ENCODE results near the gene GALNT1. TPM values are rescaled to one million over a fixed set of nuclear protein-coding genes. Genes with fewer than 3 reads are reported as not detected.

GALNT1 gene
- polyA plus RNA-seq, 1 donor (not counting 4 experiments of a cell fraction or from before 2014, with no cell fraction given) = 69.4 TPM

GRCh38 chr18:35610089-35610488, 28.5 kb downstream of the GALNT1 start:
- no peak overlapping the region for H2AFZ ChIP-seq (ENCODE audit: control insufficient read depth, low read length)
- no peak for DNase-seq (ENCODE audit: low read depth, low spot score)
- peak; percentile 5 for FAIRE-seq
- H3K9ac ChIP-seq (ENCODE audit: control insufficient read depth, extremely low read depth, insufficient read depth, low read length) = no peak overlapping the region
- dilution Hi-C loops (cut with MboI; ENCODE audit: extremely low pct_ligation_motif_present, low sequenced_read_pairs) = no loop called here
- peaks cover 7% of the 10 kb centered on the region for H3K4me1 ChIP-seq (ENCODE audit: control insufficient read depth, extremely low read depth, insufficient read depth, low read length)
- H3K27me3 ChIP-seq (ENCODE audit: control insufficient read depth, extremely low read depth, insufficient read depth, low read length) = no peaks in the 10 kb centered on the region
- no peaks in the 10 kb centered on the region for H4K20me1 ChIP-seq (ENCODE audit: control insufficient read depth, extremely low read depth, insufficient read depth, low read length)
- H3K9me3 ChIP-seq (ENCODE audit: control insufficient read depth, low read depth, low read length) = no peaks in the 10 kb centered on the region
- no peak overlapping the region for H3K4me2 ChIP-seq (ENCODE audit: control insufficient read depth, extremely low read depth, insufficient read depth, low read depth, low read length)
- H3K79me2 ChIP-seq (ENCODE audit: control insufficient read depth, insufficient read depth, low read length) = peaks cover 28% of the 10 kb centered on the region
- no peak for TF ChIP-seq CTCF (optimal IDR thresholded peaks at IDR 0.05 in 1 of 3, IDR thresholded peaks at IDR 0.05 in 1 of 3, conservative IDR thresholded peaks at IDR 0.05 in 1 of 3; ENCODE audit: extremely low read depth in 1 of 3, insufficient read depth in 2 of 3, low read length in 3 of 3)
- no peak for TF ChIP-seq EZH2 (IDR thresholded peaks at IDR 0.05; ENCODE audit: low read length)
- H3K36me3 ChIP-seq (ENCODE audit: control insufficient read depth in 2 of 2, extremely low read depth in 1 of 2, insufficient read depth in 2 of 2, low read length in 2 of 2) = no peaks in the 10 kb centered on the region
- H3K9me1 ChIP-seq (ENCODE audit: control insufficient read depth, extremely low read depth, insufficient read depth, low read length) = no peaks in the 10 kb centered on the region
- H3K4me3 ChIP-seq (ENCODE audit: control insufficient read depth in 2 of 3, extremely low read depth in 1 of 3, insufficient read depth in 2 of 3, low read depth in 1 of 3, low read length in 3 of 3) = no peak overlapping the region
- no peak overlapping the region for H3K27ac ChIP-seq (ENCODE audit: control insufficient read depth, insufficient read depth, low read length)

GRCh38 chr18:35610724-35611123, 29.2 kb downstream of the GALNT1 start:
- Histone ChIP-seq H3K79me2 (ENCODE audit: control insufficient read depth, insufficient read depth, low read length) (peaks cover 28% of the 10 kb centered on the region), H2AFZ (ENCODE audit: control insufficient read depth, low read length) (no peak overlapping the region), H3K36me3 (ENCODE audit: control insufficient read depth in 2 of 2, extremely low read depth in 1 of 2, insufficient read depth in 2 of 2, low read length in 2 of 2) (no peaks in the 10 kb centered on the region), H4K20me1 (ENCODE audit: control insufficient read depth, extremely low read depth, insufficient read depth, low read length) (no peaks in the 10 kb centered on the region), H3K4me3 (ENCODE audit: control insufficient read depth in 2 of 3, extremely low read depth in 1 of 3, insufficient read depth in 2 of 3, low read depth in 1 of 3, low read length in 3 of 3) (no peak overlapping the region), H3K9me3 (ENCODE audit: control insufficient read depth, low read depth, low read length) (no peaks in the 10 kb centered on the region), H3K4me2 (ENCODE audit: control insufficient read depth, extremely low read depth, insufficient read depth, low read depth, low read length) (no peak overlapping the region), H3K27ac (ENCODE audit: control insufficient read depth, insufficient read depth, low read length) (no peak overlapping the region), H3K4me1 (ENCODE audit: control insufficient read depth, extremely low read depth, insufficient read depth, low read length) (peaks cover 5% of the 10 kb centered on the region), H3K9ac (ENCODE audit: control insufficient read depth, extremely low read depth, insufficient read depth, low read length) (no peak overlapping the region), H3K27me3 (ENCODE audit: control insufficient read depth, extremely low read depth, insufficient read depth, low read length) (no peaks in the 10 kb centered on the region), H3K9me1 (ENCODE audit: control insufficient read depth, extremely low read depth, insufficient read depth, low read length) (no peaks in the 10 kb centered on the region)
- dilution Hi-C loops (cut with MboI; ENCODE audit: extremely low pct_ligation_motif_present, low sequenced_read_pairs) = no loop called here
- FAIRE-seq (no peak), DNase-seq (ENCODE audit: low read depth, low spot score) (no peak)
- TF ChIP-seq CTCF (optimal IDR thresholded peaks at IDR 0.05 in 1 of 3, IDR thresholded peaks at IDR 0.05 in 1 of 3, conservative IDR thresholded peaks at IDR 0.05 in 1 of 3; ENCODE audit: extremely low read depth in 1 of 3, insufficient read depth in 2 of 3, low read length in 3 of 3) (no peak), EZH2 (IDR thresholded peaks at IDR 0.05; ENCODE audit: low read length) (no peak)

Measured in keratinocyte (primary cell).